SK-N-SH (cell line): ENCODE results near the gene CD101. TPM values are rescaled to one million over a fixed set of nuclear protein-coding genes. Genes with fewer than 3 reads are reported as not detected.

Experiments used
- CTCF ChIA-PET: fragments of 300-600, 350-600 bp; formaldehyde crosslinking; extraction: SDS; loops from one replicate; lab custom pipeline; 2021; lab: Yijun Ruan, JAX
- POLR2A ChIA-PET: fragments of 350-600 bp; sonication (Branson Sonifier 250); formaldehyde crosslinking; extraction: SDS; loops from one replicate; lab custom pipeline; 2020; ENCODE audit warnings: antibody characterized with exemption, inconsistent platforms; lab: Yijun Ruan, JAX
- DNase-seq: peaks from one replicate; pipeline ENCODE4 v3.0.0; 2012
- H2AFZ ChIP-seq: fragments of 200-600 bp; sonication (generic); 2 replicates; pipeline ENCODE4 v1.8.1; 2016; ENCODE audit warnings: antibody characterized with exemption, mild to moderate bottlenecking, low read depth
- H3F3A ChIP-seq: fragments of 200-600 bp; sonication (generic); replicated peaks from 2 replicates; pipeline ENCODE3; 2016; ENCODE audit warnings: antibody characterized with exemption, mild to moderate bottlenecking; ENCODE audit not compliant: insufficient read depth
- H3K27ac ChIP-seq, 2 experiments: fragments of 200-500 bp in 1 of 2; fragments of 200-600 bp in 1 of 2; sonication (Bioruptor generic) in 1 of 2; sonication (generic), shearing (Covaris generic) in 1 of 2; 2 replicates each; pipeline versions ENCODE4 v1.5.1 to v1.6.1; 2014 to 2016; ENCODE audit warnings: low read depth in 2 of 2, inconsistent platforms in 1 of 2, low read length in 1 of 2, mild to moderate bottlenecking in 1 of 2, mixed read lengths in 1 of 2
- H3K27me3 ChIP-seq: fragments of 200-600 bp; sonication (generic), shearing (Covaris generic); 2 replicates; pipeline ENCODE4 v1.6.1; 2016; ENCODE audit warnings: mixed run types; ENCODE audit not compliant: insufficient read depth
- H3K36me3 ChIP-seq, 2 experiments: fragments of 200-500 bp in 1 of 2; fragments of 200-600 bp in 1 of 2; sonication (Bioruptor generic) in 1 of 2; sonication (generic) in 1 of 2; replicated peaks in 1 of 2; 2 replicates each; pipeline versions ENCODE3 to v1.5.1; 2014 to 2016; ENCODE audit warnings: low read length in 1 of 2, mild to moderate bottlenecking in 1 of 2; ENCODE audit not compliant: insufficient read depth in 2 of 2, control insufficient read depth in 1 of 2
- H3K4me1 ChIP-seq, 2 experiments: fragments of 200-500 bp in 1 of 2; fragments of 200-600 bp in 1 of 2; sonication (Bioruptor generic) in 1 of 2; sonication (generic), shearing (Covaris generic) in 1 of 2; 2 replicates each; pipeline versions ENCODE4 v1.5.1 to v1.6.1; 2014 to 2016; ENCODE audit warnings: low read depth in 1 of 2, low read length in 1 of 2, mixed run types in 1 of 2; ENCODE audit not compliant: insufficient read depth in 2 of 2, control insufficient read depth in 1 of 2
- H3K4me2 ChIP-seq: fragments of 200-600 bp; sonication (generic), shearing (Covaris generic); 2 replicates; pipeline ENCODE4 v1.6.1; 2017; ENCODE audit warnings: mixed run types
- H3K4me3 ChIP-seq, 2 experiments: fragments of 200-500 bp in 1 of 2; fragments of 200-600 bp in 1 of 2; sonication (Bioruptor generic) in 1 of 2; sonication (generic), shearing (Covaris generic) in 1 of 2; 2 replicates each; pipeline versions ENCODE4 v1.5.1 to v1.8.1; 2014 to 2016; ENCODE audit warnings: low read depth in 2 of 2, inconsistent platforms in 1 of 2, low read length in 1 of 2, mild to moderate bottlenecking in 1 of 2, mixed read lengths in 1 of 2, moderate library complexity in 1 of 2
- H3K79me2 ChIP-seq: fragments of 200-600 bp; sonication (generic); 2 replicates; pipeline ENCODE4 v1.8.1; 2017; ENCODE audit warnings: mild to moderate bottlenecking; ENCODE audit not compliant: insufficient read depth
- H3K9ac ChIP-seq: fragments of 200-600 bp; sonication (generic); 2 replicates; pipeline ENCODE4 v1.6.1; 2017; ENCODE audit warnings: mixed run types
- H3K9me2 ChIP-seq: fragments of 200-600 bp; sonication (generic); 2 replicates; pipeline ENCODE4 v1.6.1; 2017; ENCODE audit warnings: mixed run types
- H3K9me3 ChIP-seq: fragments of 200-600 bp; sonication (generic); 2 replicates; pipeline ENCODE4 v1.6.1; 2017; ENCODE audit warnings: mixed run types, mild to moderate bottlenecking, moderate library complexity
- H4K20me1 ChIP-seq: fragments of 200-600 bp; sonication (generic); 2 replicates; pipeline ENCODE4 v1.6.1; 2017; ENCODE audit warnings: mild to moderate bottlenecking, mixed run types; ENCODE audit not compliant: insufficient read depth
- EP300 ChIP-seq, 2 experiments: IDR thresholded peaks; 2 replicates each; pipeline versions ENCODE4 v1.4.0 to v1.6.1; 2012; ENCODE audit warnings: borderline replicate concordance in 1 of 2, low read depth in 1 of 2, low read length in 1 of 2
- EZH2phosphoT487 ChIP-seq: fragments of 200-600 bp; sonication (generic); IDR thresholded peaks from 2 replicates; pipeline ENCODE4 v1.6.1; 2017; ENCODE audit warnings: low read depth, mixed run types, mild to moderate bottlenecking, antibody characterized with exemption, moderate library complexity, borderline replicate concordance
- FOXJ3 ChIP-seq: sonication (generic); formaldehyde crosslinking; IDR thresholded peaks from 2 replicates; pipeline ENCODE4 v1.5.1; 2020; ENCODE audit warnings: mild to moderate bottlenecking, missing genetic modification reagents
- FOXM1 ChIP-seq: IDR thresholded peaks from 2 replicates; pipeline ENCODE4 v1.4.0; 2012; ENCODE audit warnings: low read depth, mild to moderate bottlenecking
- GABPA ChIP-seq: IDR thresholded peaks from 2 replicates; pipeline ENCODE4 v1.4.0; 2012; ENCODE audit warnings: low read depth, mild to moderate bottlenecking
- GATA2 ChIP-seq: sonication (generic); formaldehyde crosslinking; IDR thresholded peaks from 2 replicates; pipeline ENCODE4 v1.5.0; 2020; ENCODE audit warnings: mild to moderate bottlenecking, missing genetic modification reagents
- JUND ChIP-seq: IDR thresholded peaks from 2 replicates; pipeline ENCODE4 v1.4.0; 2012
- MAX ChIP-seq: IDR thresholded peaks from 2 replicates; pipeline ENCODE4 v1.4.0; 2012; ENCODE audit warnings: low read depth
- MXI1 ChIP-seq: IDR thresholded peaks from 2 replicates; pipeline ENCODE4 v1.6.1; 2012; ENCODE audit warnings: mild to moderate bottlenecking, low read depth, low read length, improper control_type of control experiment
- POLR2AphosphoS5 ChIP-seq: IDR thresholded peaks from 2 replicates; pipeline ENCODE4 v1.6.1; 2012; ENCODE audit warnings: low read depth, low read length
- RCOR1 ChIP-seq: fragments of 150-350 bp; IDR thresholded peaks from 2 replicates; pipeline ENCODE4 v1.6.1; 2017; ENCODE audit warnings: antibody characterized with exemption, low read length
- TCF12 ChIP-seq: IDR thresholded peaks from 2 replicates; pipeline ENCODE4 v1.4.0; 2012
- YY1 ChIP-seq: IDR thresholded peaks from 2 replicates; pipeline ENCODE4 v1.4.0; 2012; ENCODE audit warnings: low read depth, mild to moderate bottlenecking
- WGBS: methylation state at CpG from one replicate; pipeline ENCODE4 v1.1.6; 2017; ENCODE audit warnings: low lambda C conversion rate; 5-methylcytosine and 5-hydroxymethylcytosine counted together
- polyA plus RNA-seq, 3 experiments: library from polyadenylated mRNA; depleted of rRNA; stranded (reverse); fragments of >200 nt; gene quantifications; 2 replicates each; pipeline ENCODE4 v1.2.3, GENCODE V29; 2012
- TF ChIP-seq, protein P1 (sequence below): fragments of 150-350 bp; IDR thresholded peaks from 2 replicates; pipeline ENCODE4 v1.6.1; 2017; ENCODE audit warnings: antibody characterized with exemption, low read length, low read depth, borderline replicate concordance

Gene CD101
- polyA plus RNA-seq, 1 of the 3 experiments (the other 2 are of a cell fraction) = 0.16 TPM

DNA sequence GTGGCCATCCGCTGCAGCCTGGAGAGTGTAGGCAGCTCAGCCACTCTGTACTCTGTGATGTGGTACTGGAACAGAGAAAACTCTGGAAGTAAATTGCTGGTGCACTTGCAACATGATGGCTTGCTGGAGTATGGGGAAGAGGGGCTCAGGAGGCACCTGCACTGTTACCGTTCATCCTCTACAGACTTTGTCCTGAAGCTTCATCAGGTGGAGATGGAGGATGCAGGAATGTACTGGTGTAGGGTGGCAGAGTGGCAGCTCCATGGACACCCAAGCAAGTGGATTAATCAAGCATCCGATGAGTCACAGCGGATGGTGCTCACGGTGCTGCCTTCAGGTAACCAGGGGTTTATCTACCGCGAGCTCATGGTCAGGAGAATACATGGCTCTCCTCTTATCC is 24.0 kb downstream of the CD101 start:
- Histone ChIP-seq H3K9me2 (no peaks in the 10 kb centered on the region), H3K27me3 (no peaks in the 10 kb centered on the region), H3K4me3 (no peak overlapping the region), H4K20me1 (no peaks in the 10 kb centered on the region), H3K9ac (no peak overlapping the region), H3K4me1 (peaks cover 0 to 3% of the 10 kb centered on the region in 2 experiments; a peak in 1 of 4 replicates), H2AFZ (no peak overlapping the region), H3K36me3 (no peaks in the 10 kb centered on the region), H3K4me2 (no peak overlapping the region), H3K79me2 (no peaks in the 10 kb centered on the region), H3K27ac (no peak overlapping the region), H3K9me3 (no peaks in the 10 kb centered on the region), H3F3A (no peaks in the 10 kb centered on the region)
- TF ChIP-seq, protein P1, sequence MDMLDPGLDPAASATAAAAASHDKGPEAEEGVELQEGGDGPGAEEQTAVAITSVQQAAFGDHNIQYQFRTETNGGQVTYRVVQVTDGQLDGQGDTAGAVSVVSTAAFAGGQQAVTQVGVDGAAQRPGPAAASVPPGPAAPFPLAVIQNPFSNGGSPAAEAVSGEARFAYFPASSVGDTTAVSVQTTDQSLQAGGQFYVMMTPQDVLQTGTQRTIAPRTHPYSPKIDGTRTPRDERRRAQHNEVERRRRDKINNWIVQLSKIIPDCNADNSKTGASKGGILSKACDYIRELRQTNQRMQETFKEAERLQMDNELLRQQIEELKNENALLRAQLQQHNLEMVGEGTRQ = no peak
- ChIA-PET CTCF (no interaction called here), POLR2A (no interaction called here)
- DNase-seq = no peak
- 91% methylated on average over 7 of the region's 7 CpGs for WGBS

DNA sequence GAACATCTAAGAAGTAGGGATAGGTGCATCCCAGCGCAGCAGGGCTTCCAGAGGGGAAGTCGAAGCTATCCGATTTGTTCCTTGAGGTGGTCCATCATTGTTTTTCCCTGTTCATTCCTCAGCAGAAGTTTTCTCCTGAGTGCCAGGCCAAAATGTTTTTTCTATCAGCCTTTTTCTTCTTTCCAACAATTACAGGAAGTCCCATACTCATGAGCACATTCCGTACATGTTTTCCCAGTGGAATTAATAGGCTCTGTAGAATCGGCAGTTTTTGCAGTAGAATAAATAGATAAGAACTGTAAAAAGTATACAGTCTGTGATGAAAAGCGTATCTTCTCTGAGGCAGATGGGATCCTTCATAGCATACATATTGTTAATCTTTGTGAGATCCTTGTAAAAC is 24.8 kb downstream of the CD101 start:
- Histone ChIP-seq H3K9me2 (no peaks in the 10 kb centered on the region), H3K4me1 (peaks cover 0 to 3% of the 10 kb centered on the region in 2 experiments; a peak in 1 of 4 replicates), H2AFZ (no peak overlapping the region), H3K27me3 (no peaks in the 10 kb centered on the region), H4K20me1 (no peaks in the 10 kb centered on the region), H3K27ac (no peak overlapping the region), H3K4me2 (no peak overlapping the region), H3K36me3 (no peaks in the 10 kb centered on the region), H3K79me2 (no peaks in the 10 kb centered on the region), H3K9me3 (no peaks in the 10 kb centered on the region), H3F3A (no peaks in the 10 kb centered on the region), H3K9ac (no peak overlapping the region), H3K4me3 (no peak overlapping the region)
- 76% methylated on average over 6 of the region's 6 CpGs for WGBS
- TF ChIP-seq MAX (no peak), FOXM1 (no peak), MXI1 (no peak), GATA2 (CRISPR knock-in tag) (no peak), EP300 (IDR thresholded peaks at IDR 0.05; ENCODE audit: borderline replicate concordance in 1 of 2, low read depth in 1 of 2, low read length in 1 of 2) (no peak), EZH2phosphoT487 (no peak), RCOR1 (no peak), TCF12 (no peak), GABPA (no peak), JUND (no peak)
- CTCF ChIA-PET = no interaction called here
- POLR2A ChIA-PET = no interaction called here
- DNase-seq = no peak

- H3K9me2 ChIP-seq = no peaks in the 10 kb centered on the region
- H3K79me2 ChIP-seq = no peaks in the 10 kb centered on the region
- no peaks in the 10 kb centered on the region for H3K9me3 ChIP-seq
- H3K9ac ChIP-seq = no peak overlapping the region
- ChIA-PET POLR2A (no interaction called here), CTCF (no interaction called here)
- no peak overlapping the region for H3K27ac ChIP-seq
- H3K4me2 ChIP-seq = no peak overlapping the region
- H3K27me3 ChIP-seq = no peaks in the 10 kb centered on the region
- H3K4me3 ChIP-seq = no peak overlapping the region
- H4K20me1 ChIP-seq = no peaks in the 10 kb centered on the region
- H3K36me3 ChIP-seq = no peaks in the 10 kb centered on the region
- no peaks in the 10 kb centered on the region for H3F3A ChIP-seq
- peaks cover 0 to 6% of the 10 kb centered on the region in 2 experiments; a peak in 1 of 4 replicates for H3K4me1 ChIP-seq
- WGBS = 80% methylated on average over 1 of the region's 1 CpG
- H2AFZ ChIP-seq = no peak overlapping the region
- TF ChIP-seq FOXJ3 (CRISPR knock-in tag) (no peak), YY1 (no peak), MAX (no peak), POLR2AphosphoS5 (no peak)
- no peak for DNase-seq
These were observed 28.1 kb downstream of the CD101 start for GRCh38 chr1:117029685-117030084.
